ENCODE measurements around the gene CNTNAP5. TPM values are rescaled to one million over a fixed set of nuclear protein-coding genes. Genes with fewer than 3 reads are reported as not detected.
"Not testable (repeated sequence)": the region's sequence is repeated elsewhere in the genome, so short reads cannot be mapped to it uniquely, and the experiment has no call there.

The CNTNAP5 gene
- total RNA-seq, 4 donors from 2014 or later = 0.17 TPM; not detected in 3

- 80% methylated on average over 7 of the region's 7 CpGs for WGBS
- peaks cover 0 to 10% (median 0%) of the 10 kb centered on the region in 4 donors for H3K4me1 ChIP-seq
- no peak overlapping the region for H3K4me3 ChIP-seq
- TF ChIP-seq EP300 (IDR thresholded peaks at IDR 0.05) (no peak), POLR2AphosphoS5 (IDR thresholded peaks at IDR 0.05) (no peak), POLR2A (IDR thresholded peaks at IDR 0.05; ENCODE audit: low read depth) (no peak), CTCF (IDR thresholded peaks at IDR 0.05) (no peak)
- no peak for DNase-seq (ENCODE audit: extremely low spot score)
- no peak overlapping the region for H3K27ac ChIP-seq (replicated peaks in 1 of 4)
- intact Hi-C loops (cut with DNase I) = no loop called here
- no peaks in the 10 kb centered on the region for H3K9me3 ChIP-seq
- H3K27me3 ChIP-seq = no peaks in the 10 kb centered on the region
- no peaks in the 10 kb centered on the region for H3K36me3 ChIP-seq
Measured at GRCh38 chr2:124347209-124347608, 322.1 kb downstream of the CNTNAP5 start.

- no peaks in the 10 kb centered on the region for H3K4me1 ChIP-seq
- no peaks in the 10 kb centered on the region for H3K27me3 ChIP-seq
- no peaks in the 10 kb centered on the region for H3K36me3 ChIP-seq
- H3K27ac ChIP-seq (replicated peaks in 1 of 4) = no peak overlapping the region
- DNase-seq (ENCODE audit: extremely low spot score) = no peak
- TF ChIP-seq EP300 (IDR thresholded peaks at IDR 0.05) (no peak), POLR2AphosphoS5 (IDR thresholded peaks at IDR 0.05) (no peak), POLR2A (IDR thresholded peaks at IDR 0.05; ENCODE audit: low read depth) (no peak), CTCF (IDR thresholded peaks at IDR 0.05) (no peak)
- H3K4me3 ChIP-seq = no peak overlapping the region
- intact Hi-C loops (cut with DNase I) = no loop called here
- H3K9me3 ChIP-seq = no peaks in the 10 kb centered on the region
Measured at GRCh38 chr2:124353656-124354055, 328.6 kb downstream of the CNTNAP5 start.

- Histone ChIP-seq H3K36me3 (no peaks in the 10 kb centered on the region), H3K9me3 (no peaks in the 10 kb centered on the region), H3K4me3 (no peak overlapping the region), H3K4me1 (no peaks in the 10 kb centered on the region), H3K27me3 (no peaks in the 10 kb centered on the region), H3K27ac (replicated peaks in 1 of 4) (no peak overlapping the region)
- no peak for DNase-seq (ENCODE audit: extremely low spot score)
- TF ChIP-seq CTCF (IDR thresholded peaks at IDR 0.05) = no peak
- no peak for TF ChIP-seq POLR2A (IDR thresholded peaks at IDR 0.05; ENCODE audit: low read depth)
- no peak for TF ChIP-seq EP300 (IDR thresholded peaks at IDR 0.05)
- no peak for TF ChIP-seq POLR2AphosphoS5 (IDR thresholded peaks at IDR 0.05)
- intact Hi-C loops (cut with DNase I) = no loop called here
- 77% methylated on average over 3 of the region's 3 CpGs for WGBS
Measured at GRCh38 chr2:124354466-124354865, 329.4 kb downstream of the CNTNAP5 start.

- DNase-seq (ENCODE audit: extremely low spot score); H3K4me3 ChIP-seq; H3K9me3 ChIP-seq; H3K27me3 ChIP-seq; H3K36me3 ChIP-seq; H3K4me1 ChIP-seq; H3K27ac ChIP-seq (replicated peaks in 1 of 4); intact Hi-C loops (cut with DNase I): not testable (repeated sequence)
- 98% methylated on average over 28 of the region's 28 CpGs for WGBS
Measured at GRCh38 chr2:124361966-124362365, 336.9 kb downstream of the CNTNAP5 start.

GRCh38 chr2:124369181-124369580 is 344.1 kb downstream of the CNTNAP5 start:
- no peak for DNase-seq (ENCODE audit: extremely low spot score)
- H3K27me3 ChIP-seq = no peaks in the 10 kb centered on the region
- H3K9me3 ChIP-seq = no peaks in the 10 kb centered on the region
- WGBS = 94% methylated on average over 4 of the region's 4 CpGs
- intact Hi-C loops (cut with DNase I) = no loop called here
- H3K4me3 ChIP-seq = no peak overlapping the region
- H3K4me1 ChIP-seq = no peaks in the 10 kb centered on the region
- no peak overlapping the region for H3K27ac ChIP-seq (replicated peaks in 1 of 4)
- no peaks in the 10 kb centered on the region for H3K36me3 ChIP-seq
- TF ChIP-seq POLR2AphosphoS5 (IDR thresholded peaks at IDR 0.05) (no peak), EP300 (IDR thresholded peaks at IDR 0.05) (no peak), CTCF (IDR thresholded peaks at IDR 0.05) (no peak), POLR2A (IDR thresholded peaks at IDR 0.05; ENCODE audit: low read depth) (no peak)

Measured in esophagus muscularis mucosa (tissue), 4 donors.